DLD1 (cell line): Measurements from ENCODE around the gene EGR1.
"Not testable (repeated sequence)": the region's sequence is repeated elsewhere in the genome, so short reads cannot be mapped to it uniquely, and the experiment has no call there.

Experiments used
- in situ Hi-C: cut with HindIII; loops from 2 replicates; pipeline ENCODE4 v1.10.0; 2017; ENCODE audit warnings: low sequenced_read_pairs

EGR1 gene

DNA sequence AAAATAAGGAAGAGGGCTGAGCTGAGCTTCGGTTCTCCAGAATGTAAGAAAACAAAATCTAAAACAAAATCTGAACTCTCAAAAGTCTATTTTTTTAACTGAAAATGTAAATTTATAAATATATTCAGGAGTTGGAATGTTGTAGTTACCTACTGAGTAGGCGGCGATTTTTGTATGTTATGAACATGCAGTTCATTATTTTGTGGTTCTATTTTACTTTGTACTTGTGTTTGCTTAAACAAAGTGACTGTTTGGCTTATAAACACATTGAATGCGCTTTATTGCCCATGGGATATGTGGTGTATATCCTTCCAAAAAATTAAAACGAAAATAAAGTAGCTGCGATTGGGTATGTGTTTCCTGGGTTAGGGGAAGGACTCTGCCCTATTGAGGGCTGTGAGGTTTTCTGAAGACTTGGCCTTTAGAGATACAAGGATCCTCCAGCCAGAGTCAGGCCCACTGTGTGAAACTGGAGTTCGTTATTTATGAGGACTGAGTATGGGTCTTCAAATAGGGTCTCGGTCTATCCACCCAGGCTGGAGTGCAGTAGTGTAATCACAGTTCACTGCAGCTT is 3.8 kb downstream of the EGR1 start:
- in situ Hi-C loops = no loop called here

DNA sequence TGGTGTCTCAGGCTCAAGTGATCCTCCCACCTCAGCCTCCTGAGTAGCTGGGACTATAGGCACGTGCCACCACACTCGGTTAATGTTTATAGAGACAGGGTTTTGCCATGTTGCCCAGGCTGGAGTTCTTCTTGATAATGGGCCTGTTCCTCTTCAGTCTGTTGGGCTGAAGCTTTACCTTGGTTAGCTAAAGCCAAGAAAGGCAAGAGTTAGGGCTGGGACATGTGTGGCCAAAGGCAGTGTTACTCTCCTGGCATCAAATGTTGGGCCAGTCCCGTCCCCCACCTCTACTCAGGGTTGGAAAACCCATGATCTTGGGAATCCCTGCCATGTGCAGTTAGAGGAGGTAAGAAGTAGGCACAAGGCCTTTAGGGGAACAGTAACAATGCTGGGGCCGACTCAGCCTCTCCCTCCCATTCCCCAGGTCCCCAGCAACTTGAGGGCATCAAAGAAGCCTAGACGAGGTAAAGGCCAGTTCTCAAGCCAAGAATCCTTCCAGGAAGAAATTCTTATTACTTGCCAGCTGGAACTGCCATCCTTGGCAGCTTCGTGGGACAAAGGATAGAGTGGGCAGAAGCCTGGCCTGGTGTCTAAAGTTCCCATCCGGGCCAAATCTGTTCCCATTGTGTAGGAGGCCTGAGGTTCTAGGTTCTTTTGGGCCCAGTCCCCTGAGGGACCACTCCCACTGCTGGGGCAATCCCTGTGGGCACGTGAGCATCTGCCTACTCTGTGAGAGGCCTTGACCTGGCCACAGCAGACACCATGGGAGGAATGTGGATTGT is 4.5 kb downstream of the EGR1 start:
- in situ Hi-C loops = no loop called here

DNA sequence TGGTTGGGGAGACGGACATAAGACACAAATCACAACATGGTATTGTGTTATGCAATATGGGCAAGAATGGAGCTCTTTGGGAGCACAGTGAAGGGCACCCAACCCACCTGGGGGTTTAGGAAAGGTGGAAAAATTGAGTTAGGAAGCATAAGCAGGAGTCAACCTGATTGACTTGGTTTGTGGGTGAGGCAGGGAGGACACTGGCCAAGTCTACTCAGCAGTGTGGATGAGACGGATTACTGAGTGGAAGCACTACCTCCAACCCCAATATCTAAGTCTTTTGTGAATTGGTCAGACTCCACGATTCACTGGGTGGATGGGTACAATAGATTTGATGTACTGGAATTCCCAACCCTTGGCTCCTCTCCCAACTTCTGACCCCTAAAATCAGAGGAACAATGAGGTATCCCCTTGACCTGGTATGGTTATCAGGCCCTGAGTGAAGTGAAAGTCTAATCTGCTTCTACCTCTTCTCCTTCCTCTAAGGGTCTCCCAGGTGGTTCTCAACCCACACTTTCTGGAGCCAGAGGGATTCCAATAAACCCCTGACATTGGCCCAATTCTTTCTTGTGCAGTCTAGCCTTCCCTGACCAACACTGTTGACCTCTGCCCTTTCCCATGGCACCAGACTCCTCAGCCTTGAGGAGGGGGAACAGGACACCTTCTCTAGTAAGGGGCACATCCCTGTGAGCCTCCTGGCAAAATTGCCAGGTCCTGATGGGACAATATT is 5.2 kb downstream of the EGR1 start:
- in situ Hi-C loops = no loop called here

DNA sequence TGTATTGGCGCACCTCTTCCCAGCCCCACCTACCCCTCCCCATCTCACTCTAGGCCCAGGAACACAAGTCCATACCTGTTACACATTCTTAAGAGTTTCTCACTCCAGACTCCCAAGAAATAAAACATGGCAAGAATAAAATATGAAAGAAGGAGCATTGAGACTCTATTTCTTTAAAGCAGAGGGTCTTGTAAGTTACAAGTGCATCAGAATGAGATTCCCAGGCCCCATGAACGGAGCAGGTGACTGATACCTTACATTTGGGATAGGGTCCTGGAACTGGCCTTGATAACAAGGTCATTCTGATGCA is 5.7 kb downstream of the EGR1 start:
- in situ Hi-C loops = no loop called here

DNA sequence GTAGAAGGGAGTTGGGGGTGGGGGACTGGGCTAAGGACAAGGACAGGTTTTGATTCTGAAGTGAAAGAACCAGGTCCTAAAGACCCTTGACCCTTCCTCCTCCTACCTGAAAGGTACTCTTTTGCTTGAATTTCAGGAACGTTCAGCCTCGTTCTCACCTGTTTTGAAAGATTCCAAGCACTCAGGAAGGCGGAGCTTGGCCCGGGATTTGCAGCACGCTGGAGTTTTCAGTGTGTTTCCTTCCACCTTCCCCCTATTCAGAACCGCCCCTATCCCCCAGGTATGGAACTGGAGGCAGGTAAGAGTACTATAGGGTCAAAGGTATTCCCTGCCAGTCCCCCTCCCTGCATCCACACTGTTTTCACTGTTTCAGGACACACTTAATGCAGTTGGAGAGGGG is 7.1 kb downstream of the EGR1 start:
- in situ Hi-C loops = no loop called here

DNA sequence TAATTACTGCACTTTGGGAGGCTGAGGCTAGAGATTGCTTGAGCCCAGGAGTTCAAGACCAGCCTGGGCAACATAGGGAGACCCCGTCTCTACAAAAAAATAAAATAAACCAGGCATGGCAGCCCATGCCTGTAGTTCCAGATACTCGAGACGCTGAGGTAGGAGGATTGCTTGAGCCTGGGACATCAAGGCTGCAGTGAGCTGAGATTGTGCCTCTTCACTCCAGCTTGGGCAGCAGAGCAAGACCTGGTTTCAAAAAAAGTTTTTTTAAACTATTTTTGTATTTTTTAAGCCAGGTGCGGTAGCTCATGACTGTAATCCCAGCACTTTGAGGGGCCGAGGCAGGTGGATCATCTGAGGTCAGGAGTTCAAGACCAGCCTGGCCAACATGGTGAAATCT is 7.9 kb downstream of the EGR1 start:
- in situ Hi-C loops = not testable (repeated sequence)

DNA sequence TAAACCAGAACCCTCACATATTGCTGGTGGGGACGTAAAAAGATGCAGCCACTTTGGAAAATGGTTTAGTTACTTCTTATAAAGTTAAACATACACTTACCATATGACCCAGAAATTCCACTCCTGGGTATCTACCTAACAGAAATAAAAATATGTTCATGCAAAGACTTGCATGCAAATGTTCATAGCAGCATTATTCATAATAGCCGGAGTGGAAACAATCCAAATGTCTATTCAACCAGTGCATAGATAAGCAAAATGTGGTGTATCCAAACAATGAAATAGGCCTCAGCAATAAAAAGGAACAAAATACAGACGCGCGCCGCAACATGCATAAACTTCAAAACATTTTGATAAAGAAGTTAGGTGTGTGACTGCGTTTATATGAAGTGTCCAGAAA is 11.6 kb downstream of the EGR1 start:
- in situ Hi-C loops = no loop called here

DNA sequence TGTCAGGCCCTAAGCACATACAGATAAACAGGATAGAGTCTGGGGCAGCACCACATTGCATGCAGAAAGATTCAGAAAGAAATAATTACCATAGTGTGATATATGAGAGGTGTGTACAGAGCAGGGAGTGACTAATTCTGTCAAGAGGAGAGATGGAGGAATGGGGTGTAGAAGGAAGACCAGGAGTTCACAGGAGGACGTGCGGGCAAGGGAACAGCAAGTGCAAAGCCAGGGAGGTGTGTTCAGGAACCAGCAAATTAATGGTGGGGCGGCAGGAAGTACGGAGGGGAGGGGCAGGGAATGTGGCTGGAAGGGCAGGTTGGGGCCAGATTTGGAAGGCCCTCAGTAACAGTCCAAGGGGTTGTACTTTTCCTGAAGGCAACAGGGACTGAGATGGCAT is 17.4 kb downstream of the EGR1 start:
- in situ Hi-C loops = no loop called here

DNA sequence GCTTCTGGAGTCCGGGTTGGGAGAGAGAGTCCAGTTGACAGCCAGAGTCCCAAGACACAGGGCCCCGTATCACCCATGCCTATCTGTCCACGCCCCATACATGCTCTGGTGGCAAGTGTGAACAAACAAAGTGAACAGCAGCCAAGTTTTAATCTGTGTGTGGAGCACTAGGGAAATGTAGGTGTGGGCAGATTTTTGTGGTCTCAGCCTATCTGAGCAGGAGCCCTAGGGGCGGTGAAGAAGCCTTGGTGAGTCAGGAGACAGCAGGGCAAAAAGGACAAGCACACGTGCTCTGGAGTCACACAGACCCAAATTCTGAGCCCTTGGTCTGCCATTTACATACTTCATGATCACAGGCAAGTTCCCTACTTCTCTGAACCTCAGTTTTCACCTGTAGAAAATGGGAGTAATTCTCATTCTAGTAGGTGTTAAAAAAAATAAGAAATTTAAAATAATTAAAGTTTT is 23.2 kb downstream of the EGR1 start:
- in situ Hi-C loops = no loop called here

DNA sequence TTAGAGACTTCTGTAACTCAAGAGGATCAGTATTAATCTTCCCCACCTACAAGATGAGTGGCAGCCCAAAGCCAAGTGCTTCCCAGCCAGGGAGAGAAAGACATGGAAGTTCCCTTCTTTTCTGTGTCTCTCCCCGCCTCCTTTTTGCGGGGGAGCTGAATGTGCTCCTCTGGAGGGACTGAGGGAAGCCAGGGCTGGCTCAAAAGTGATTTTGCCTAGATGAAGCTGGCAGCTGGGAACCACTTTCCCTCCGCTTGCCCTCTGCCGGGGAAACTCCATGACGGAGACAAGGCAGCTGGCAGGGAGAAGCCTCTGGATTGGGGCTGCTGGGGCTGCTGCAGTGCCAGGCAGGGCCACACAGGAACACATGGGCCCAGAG is 24.4 kb downstream of the EGR1 start:
- in situ Hi-C loops = no loop called here

DNA sequence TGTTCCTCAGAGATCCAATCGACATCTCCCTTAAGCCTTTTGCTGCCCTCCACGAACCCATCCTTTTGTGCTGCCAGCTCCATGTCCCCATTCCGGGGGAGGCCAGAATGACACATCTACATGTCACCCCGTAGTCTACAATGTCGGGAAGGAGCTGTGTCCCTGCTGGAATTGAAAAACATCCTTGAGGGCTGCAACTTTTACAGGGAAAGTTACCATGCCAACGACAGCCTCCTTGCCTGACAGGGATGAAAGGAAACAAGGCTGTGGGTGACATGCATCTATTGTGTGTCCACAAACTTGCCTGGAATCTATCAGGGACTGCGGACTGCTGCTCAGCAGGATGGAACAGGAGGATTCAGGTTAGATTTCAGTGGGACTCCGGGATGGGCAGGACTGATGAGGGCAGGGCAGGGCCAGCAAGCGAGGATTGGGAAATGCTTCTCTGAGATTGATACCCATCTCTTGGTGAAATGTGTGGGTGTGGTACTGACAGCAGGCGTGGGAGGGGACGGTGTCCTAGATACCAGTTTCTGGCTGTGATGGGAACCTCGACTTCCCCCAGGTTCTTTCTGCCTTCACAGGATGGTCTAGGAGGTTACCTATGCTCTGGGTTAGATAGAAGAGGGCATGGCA is 25.5 kb downstream of the EGR1 start:
- in situ Hi-C loops = no loop called here

DNA sequence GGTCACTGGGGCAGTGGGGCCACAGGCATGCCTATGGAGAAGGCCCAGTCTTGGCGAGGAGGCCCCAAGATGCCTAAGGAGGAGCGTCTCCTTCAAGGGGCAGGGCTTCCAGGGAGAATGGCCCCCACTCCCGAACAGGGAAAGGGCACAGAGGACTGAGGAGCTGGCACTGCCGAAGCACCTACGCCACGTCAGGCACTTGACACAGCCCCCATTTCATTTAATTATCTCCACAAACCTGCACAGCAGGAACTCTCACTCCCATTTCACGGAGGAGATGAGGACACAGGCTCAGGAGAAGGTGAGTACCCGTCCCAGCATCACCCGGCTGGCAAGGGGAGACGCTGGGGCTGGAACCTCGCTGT is 26.0 kb downstream of the EGR1 start:
- in situ Hi-C loops = no loop called here

DNA sequence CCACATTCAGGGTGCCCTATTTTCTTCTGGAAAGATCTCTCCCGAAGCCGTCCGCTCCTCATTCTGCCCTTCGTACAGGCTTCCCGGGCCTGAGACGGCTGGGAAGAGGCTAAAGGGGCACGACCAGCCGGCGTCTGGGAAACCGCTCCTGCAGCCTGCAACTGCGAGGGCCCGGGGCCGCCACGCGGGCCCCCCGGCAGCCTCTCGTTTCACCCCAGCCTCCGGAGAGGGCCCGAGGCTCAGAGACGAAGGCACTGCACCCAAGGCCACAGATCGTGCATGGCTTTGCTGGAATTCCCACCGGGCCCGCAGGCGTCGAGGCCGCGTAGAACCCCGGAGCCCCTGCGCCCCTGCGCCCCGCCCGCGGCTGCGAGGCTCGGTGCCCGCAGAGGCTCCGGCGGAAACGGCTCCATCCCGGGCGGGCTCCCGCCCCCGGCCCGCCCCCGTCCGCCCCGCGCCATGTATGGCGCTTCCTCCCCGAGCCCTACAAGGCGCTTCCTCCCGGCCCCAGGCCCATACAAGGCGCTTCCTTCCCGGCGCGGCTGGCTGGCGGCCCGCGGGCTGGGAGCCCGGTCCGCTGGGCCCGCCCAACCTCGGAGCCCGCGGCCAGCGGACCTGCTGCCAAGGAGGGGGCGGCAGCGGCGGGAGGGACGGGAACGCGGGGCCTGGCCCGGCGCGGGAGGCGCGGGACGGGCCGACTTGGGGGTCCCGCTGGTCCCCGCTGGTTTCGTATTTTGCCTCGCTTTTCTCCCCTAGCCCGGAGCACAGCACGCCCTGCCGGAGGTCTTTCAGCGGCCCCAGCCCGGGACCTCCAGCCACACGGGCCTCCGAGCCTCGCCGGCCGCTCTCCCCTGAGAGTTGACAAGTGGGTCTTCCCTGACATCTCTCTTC is 26.6 kb downstream of the EGR1 start:
- in situ Hi-C loops = no loop called here

DNA sequence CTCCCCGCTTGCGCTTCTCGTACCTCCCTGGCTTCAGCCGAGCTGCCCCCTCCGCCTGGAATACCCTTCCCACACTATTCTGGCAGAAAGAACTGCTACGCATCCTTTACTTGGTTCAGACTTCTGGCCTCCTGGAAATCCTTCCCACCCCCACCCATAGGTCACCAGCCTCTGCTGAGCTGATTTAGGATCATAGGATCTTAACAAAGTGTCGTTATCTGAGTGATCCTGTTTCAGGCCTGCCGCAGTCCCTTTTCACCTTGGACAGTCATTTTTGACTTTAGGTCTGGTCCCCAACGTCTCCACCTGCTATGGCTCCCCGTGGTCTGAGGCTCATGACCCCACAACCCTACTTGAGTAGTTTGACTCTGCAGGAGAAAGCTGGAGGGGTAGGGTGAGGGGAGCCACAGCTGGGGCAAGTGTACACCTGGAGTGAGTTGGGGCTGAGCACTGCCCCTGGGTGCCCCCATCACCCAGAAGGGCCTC is 27.3 kb downstream of the EGR1 start:
- in situ Hi-C loops = no loop called here

DNA sequence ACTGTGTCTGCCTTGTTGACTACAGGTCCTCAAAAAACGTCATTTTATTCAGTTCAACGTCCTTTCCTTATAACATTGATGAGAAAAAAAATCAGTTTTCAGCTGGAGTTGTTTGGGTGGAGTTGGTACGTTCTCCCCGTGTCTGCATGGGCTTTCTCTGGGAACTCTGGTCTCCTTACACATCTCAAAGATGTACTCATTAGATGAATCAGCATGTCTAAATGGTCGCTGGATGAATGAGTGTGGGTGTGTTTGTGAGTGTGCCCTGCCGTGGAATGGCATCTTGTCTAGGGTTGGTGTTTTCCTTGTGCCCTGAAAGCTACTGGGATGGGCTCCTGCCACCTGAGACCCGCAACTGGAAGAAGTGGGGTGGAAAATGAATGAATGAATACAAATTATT is 30.1 kb downstream of the EGR1 start:
- in situ Hi-C loops = no loop called here

DNA sequence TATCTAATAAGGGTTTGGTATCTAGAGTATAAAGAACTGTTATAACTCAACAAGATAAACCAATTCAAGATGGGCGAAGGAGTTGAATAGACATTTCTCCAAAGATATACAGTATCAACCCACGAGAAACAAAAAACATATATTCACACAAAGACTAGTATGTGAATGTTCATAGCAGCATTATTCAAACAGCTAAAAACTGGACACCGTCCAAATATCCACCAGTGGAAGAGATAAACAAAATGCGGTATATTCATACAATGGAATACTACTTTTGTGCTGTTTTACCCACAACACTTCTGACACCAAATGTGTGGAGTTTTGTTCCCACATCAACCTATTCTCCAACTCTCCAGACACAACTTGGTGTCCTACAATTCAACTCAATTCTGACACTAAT is 33.1 kb downstream of the EGR1 start:
- in situ Hi-C loops = no loop called here

DNA sequence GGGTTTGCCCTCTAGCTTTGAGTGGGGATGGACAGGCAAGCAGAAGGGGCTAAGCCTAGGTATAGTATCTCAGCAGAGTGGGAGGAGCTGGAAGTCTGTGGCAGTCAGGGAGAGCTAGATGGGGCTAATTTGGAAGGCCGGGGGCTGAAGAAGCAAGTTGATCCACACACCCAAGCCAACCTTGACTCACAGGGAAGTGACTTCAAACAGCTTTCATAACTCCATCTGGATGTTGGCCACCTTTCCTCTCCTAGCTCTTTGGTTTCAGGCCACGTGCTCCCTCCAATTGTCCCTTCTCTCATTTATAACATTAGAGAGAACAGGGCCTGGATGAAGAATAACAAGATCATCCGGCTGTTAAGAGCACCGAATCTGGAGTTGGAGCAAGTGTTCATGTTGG is 36.8 kb downstream of the EGR1 start:
- in situ Hi-C loops = no loop called here

DNA sequence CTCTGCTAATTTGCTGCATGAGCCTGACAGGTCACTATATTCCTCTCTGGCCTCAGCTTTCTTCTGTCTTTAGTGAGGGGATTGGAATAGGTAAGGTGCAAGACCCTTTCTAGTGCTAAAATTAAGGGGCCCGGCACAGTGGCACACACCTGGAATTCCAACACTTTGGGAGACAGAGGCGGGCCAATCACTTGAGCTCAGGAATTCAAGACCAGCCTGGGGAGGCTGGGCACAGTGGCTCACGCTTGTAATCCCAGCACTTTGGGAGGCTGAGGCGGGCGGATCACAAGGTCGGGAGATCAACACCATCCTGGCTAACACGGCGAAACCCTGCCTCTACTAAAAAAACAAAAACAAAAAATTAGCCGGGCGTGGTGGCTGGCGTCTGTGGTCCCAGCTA is 37.2 kb downstream of the EGR1 start:
- in situ Hi-C loops = no loop called here

DNA sequence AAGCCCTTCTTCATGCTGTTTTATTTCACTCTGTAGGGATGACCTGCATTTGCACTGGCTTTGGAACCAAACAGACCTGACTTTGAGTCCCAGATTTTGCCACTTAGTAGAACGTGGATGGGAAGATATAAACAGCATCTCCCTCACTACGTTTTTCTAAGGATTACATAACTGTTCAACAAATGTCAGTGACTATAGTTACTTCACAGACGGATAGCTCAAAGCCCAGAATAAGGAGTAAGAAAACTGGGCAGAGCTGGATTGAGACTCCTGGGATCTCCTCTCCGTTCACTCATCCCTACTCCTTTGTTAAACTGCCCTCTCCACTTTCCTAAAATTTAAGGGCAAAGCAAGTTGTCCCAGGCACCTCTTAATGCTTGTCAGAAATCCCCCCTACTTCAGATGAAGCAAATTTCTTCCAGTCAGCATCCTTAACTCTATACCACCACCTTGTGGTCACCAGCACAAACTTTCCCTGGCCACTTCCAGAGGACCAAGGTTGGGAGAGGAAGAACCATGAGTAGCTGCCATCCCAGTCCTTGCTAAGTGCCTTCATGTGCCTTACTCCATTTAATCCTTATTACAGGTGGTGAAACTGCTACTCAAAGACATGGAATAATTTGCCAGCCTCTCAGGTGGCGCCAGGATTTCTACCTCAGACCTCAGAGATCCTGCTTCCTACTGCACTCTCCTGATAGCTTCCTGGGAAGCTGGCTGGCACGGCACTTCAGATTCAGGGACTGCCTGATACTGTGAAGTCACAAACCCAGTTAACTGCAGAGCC is 38.4 kb downstream of the EGR1 start:
- in situ Hi-C loops = no loop called here

DNA sequence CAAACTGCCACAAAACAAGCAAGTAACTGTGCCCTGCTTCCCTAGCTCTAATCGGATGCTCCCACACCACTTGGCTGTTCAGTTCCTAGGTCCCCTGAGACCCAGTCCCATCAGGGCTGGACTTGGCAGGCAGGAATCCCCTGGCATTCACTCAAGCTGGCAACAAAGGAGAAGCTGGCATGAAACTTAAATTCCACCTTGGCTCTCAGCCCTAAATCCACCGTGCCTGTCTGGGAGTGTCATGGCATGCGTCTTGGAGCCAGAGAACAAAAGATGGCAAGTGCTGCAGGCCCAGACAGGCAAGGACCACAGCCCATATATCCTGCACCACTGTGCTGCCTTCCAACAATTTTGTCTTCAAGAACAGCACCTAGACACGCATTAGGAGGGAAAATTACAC is 39.5 kb downstream of the EGR1 start:
- in situ Hi-C loops = no loop called here
